HepG2 (cell line): ENCODE measurements around the gene GP2. TPM values are rescaled to one million over a fixed set of nuclear protein-coding genes. Genes with fewer than 3 reads are reported as not detected.

Source experiments
- CEBPB ChIP-seq: IDR thresholded peaks from 2 replicates; pipeline ENCODE4 v1.6.1; 2011; ENCODE audit warnings: low read depth, low read length, improper control_type of control experiment, borderline replicate concordance
- CEBPZ ChIP-seq: IDR thresholded peaks from 2 replicates; pipeline ENCODE4 v1.6.1; 2012; ENCODE audit warnings: low read length, improper control_type of control experiment
- HCFC1 ChIP-seq: fragments of 150-350 bp; IDR thresholded peaks from 2 replicates; pipeline ENCODE4 v1.6.1; 2014; ENCODE audit warnings: low read depth, low read length
- HINFP ChIP-seq: sonication (generic); formaldehyde crosslinking; IDR thresholded peaks from 2 replicates; pipeline ENCODE4 v1.4.0; 2020; ENCODE audit warnings: low read depth, mild to moderate bottlenecking, missing genetic modification reagents
- HNRNPH1 ChIP-seq: fragments of 200-400 bp; formaldehyde crosslinking; optimal IDR thresholded peaks from 2 replicates; pipeline ENCODE3; 2017; ENCODE audit warnings: mild to moderate bottlenecking, low read depth, low read length
- KDM1A ChIP-seq: IDR thresholded peaks from 2 replicates; pipeline ENCODE4 v1.6.1; 2016; ENCODE audit warnings: missing compliant biosample characterization
- KDM5A ChIP-seq: fragments of 200-600 bp; sonication (generic); IDR thresholded peaks from 2 replicates; pipeline ENCODE4 v1.7.0; 2018; ENCODE audit warnings: antibody characterized with exemption, mild to moderate bottlenecking, low read length, borderline replicate concordance
- RBM39 ChIP-seq: fragments of 200-400 bp; formaldehyde crosslinking; IDR thresholded peaks from one replicate; pipeline ENCODE4 v1.6.1; 2018; ENCODE audit warnings: antibody characterized with exemption, mild to moderate bottlenecking, low read depth, low read length; ENCODE audit not compliant: poor library complexity, severe bottlenecking
- TBX3 ChIP-seq: fragments of 450-650 bp; IDR thresholded peaks from 2 replicates; pipeline ENCODE4 v1.6.1; 2017; ENCODE audit warnings: antibody characterized with exemption, mild to moderate bottlenecking, inconsistent platforms, borderline replicate concordance
- TMF1 ChIP-seq: sonication (generic); formaldehyde crosslinking; IDR thresholded peaks from 2 replicates; pipeline ENCODE4 v1.8.1; 2022; ENCODE audit warnings: low read depth, missing genetic modification reagents
- ZNF101 ChIP-seq: sonication (generic); formaldehyde crosslinking; IDR thresholded peaks from 2 replicates; pipeline ENCODE4 v1.4.0; 2020; ENCODE audit warnings: mild to moderate bottlenecking, low read depth, missing genetic modification reagents, borderline replicate concordance
- ZNF251 ChIP-seq: sonication (generic); formaldehyde crosslinking; IDR thresholded peaks from 2 replicates; pipeline ENCODE4 v1.9.0; 2021; ENCODE audit warnings: mild to moderate bottlenecking, missing genetic modification reagents
- ZNF318 ChIP-seq: sonication (generic); formaldehyde crosslinking; IDR thresholded peaks from 2 replicates; pipeline ENCODE4 v1.4.0; 2020; ENCODE audit warnings: mild to moderate bottlenecking, missing genetic modification reagents
- ZNF44 ChIP-seq: sonication (generic); formaldehyde crosslinking; IDR thresholded peaks from 2 replicates; pipeline ENCODE4 v1.5.1; 2020; ENCODE audit warnings: mild to moderate bottlenecking, missing genetic modification reagents
- ZNF512 ChIP-seq: sonication (generic); formaldehyde crosslinking; IDR thresholded peaks from 2 replicates; pipeline ENCODE4 v1.4.0; 2020; ENCODE audit warnings: mild to moderate bottlenecking, missing genetic modification reagents
- polyA plus RNA-seq, 8 experiments: library from polyadenylated mRNA; depleted of rRNA in 3 of 8; stranded (reverse) in 7 of 8; unstranded in 1 of 8; fragments of >200 nt; fragmentation: Illumina TruSeq in 4 of 8; extraction: Trizol in 4 of 8; gene quantifications; 2 replicates each; pipeline versions ENCODE4 v1.2.1 to v1.2.3, GENCODE V29; 2011 to 2016; ENCODE audit warnings: low read depth in 4 of 8, missing spikeins in 1 of 8, mixed read lengths in 1 of 8; ENCODE audit not compliant: insufficient read depth in 1 of 8
- total RNA-seq, 5 experiments: library from RNA; depleted of rRNA; stranded (reverse); fragments of >200 nt; fragmentation: Illumina TruSeq; extraction: Trizol; gene quantifications; 2 replicates each; pipeline ENCODE4 v1.2.3, GENCODE V29; 2016; ENCODE audit warnings: low read depth in 1 of 5

GP2 gene
- total and polyA plus RNA-seq, 2 of the 13 experiments (the other 11 are each of a cell fraction or from before 2014, with no cell fraction given) = 0.15 to 0.69 TPM

- no peak for TF ChIP-seq ZNF318
- no peak for TF ChIP-seq KDM5A
- TF ChIP-seq HCFC1 = no peak
- no peak for TF ChIP-seq ZNF44
- TF ChIP-seq ZNF512 = no peak
- TF ChIP-seq ZNF251 (CRISPR knock-in tag) = no peak
- TF ChIP-seq ZNF101 (CRISPR knock-in tag) = no peak
- TF ChIP-seq TMF1 (CRISPR knock-in tag) = no peak
- no peak for TF ChIP-seq KDM1A (CRISPR knock-in tag)
- no peak for TF ChIP-seq CEBPB
- no peak for TF ChIP-seq RBM39
- no peak for TF ChIP-seq HNRNPH1
- TF ChIP-seq CEBPZ = no peak
- TF ChIP-seq TBX3 = no peak
- TF ChIP-seq HINFP = no peak
Measured at GRCh38 chr16:20327444-20328041, at the start of gene GP2 (continued).
